GM12892 (cell line): ENCODE results near the gene ZNF8.
A peak's percentile ranks its signal among the peaks of the same experiment; 100 is the strongest.

Experiments used
- POLR2A ChIP-seq: IDR thresholded peaks from 2 replicates; pipeline ENCODE4 v1.6.1; 2011; ENCODE audit warnings: low read depth, low read length, control low read depth
- POLR2AphosphoS5 ChIP-seq: IDR thresholded peaks from 2 replicates; pipeline ENCODE4 v1.6.1; 2011; ENCODE audit warnings: low read depth, low read length, control low read depth
- TAF1 ChIP-seq: IDR thresholded peaks from 2 replicates; pipeline ENCODE4 v1.6.1; 2011; ENCODE audit warnings: low read depth, mild to moderate bottlenecking, control low read depth, low read length, borderline replicate concordance

- TF ChIP-seq POLR2A (peak; percentile 98), POLR2AphosphoS5 (peak; percentile 97), TAF1 (peak; percentile 95)
Observed at GRCh38 chr19:58305065-58305931, 26.5 kb downstream of the ZNF8 start, which contains the start of gene ERVK3-1.
